LoVo (cell line): ENCODE results near the gene ANKFN1.
A peak's percentile ranks its signal among the peaks of the same experiment; 100 is the strongest.
"Not testable (repeated sequence)": the region's sequence is repeated elsewhere in the genome, so short reads cannot be mapped to it uniquely, and the experiment has no call there.

Experiments
- DNase-seq: peaks from one replicate; pipeline ENCODE4 v3.0.0-alpha.2; 2016; ENCODE audit warnings: low spot score

Gene ANKFN1

DNA sequence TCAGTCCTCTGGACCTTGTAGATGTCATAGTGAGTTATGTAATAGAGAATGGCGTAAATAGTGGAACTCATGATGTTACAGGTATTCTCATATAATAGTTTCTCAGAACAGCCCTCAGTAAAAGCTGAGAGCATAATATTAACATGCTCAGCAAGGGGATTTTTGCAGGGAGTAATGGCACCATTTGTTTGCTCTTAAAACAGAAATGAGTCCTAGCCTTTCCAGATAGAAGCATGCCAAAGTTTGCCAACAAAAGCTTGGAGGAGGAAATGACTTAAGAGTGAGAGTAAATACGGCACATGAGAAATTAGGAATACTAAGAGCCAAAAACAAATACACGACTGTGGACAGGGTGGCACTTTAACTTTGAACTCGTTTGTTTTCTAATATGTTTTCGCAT is 198.4 kb downstream of the ANKFN1 start:
- no peak for DNase-seq

DNA sequence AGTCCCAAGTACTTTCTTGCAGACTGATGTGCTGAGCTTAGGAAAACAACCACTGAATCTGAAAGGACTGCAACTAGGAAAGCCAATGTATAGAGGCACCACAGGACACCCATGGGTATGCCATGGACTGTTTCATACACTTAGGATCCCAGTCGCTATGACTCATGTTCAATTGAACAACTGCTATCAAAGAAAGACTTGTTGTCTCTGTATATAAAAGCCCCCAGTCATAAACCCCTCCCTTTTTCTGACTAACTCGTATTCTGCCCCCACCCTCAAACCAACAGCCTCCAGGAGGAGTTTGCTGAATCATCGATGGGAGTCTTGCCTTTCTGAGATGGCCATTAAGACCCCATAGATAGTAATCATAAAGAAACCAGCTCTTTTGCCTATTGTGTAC is 205.4 kb downstream of the ANKFN1 start:
- DNase-seq = peak; percentile 5

DNA sequence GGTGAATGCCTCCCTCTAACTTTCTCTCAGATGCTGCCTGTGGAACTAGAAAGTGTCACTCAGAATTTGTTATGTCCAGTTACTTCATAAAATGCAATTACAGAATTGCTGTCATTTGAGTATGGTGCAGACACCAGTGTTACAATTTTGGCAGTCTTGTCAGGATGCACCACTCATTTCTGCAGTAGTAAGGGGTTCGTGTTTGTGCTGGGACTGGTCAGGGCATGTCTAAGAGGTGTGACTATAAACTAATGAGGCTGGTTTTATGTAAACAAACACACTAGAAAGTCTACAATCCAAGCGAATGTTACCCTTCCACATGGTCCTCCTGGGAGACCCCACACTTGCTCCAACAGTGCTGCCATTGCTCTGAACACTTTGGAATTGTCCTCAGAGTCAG is 206.2 kb downstream of the ANKFN1 start:
- no peak for DNase-seq

DNA sequence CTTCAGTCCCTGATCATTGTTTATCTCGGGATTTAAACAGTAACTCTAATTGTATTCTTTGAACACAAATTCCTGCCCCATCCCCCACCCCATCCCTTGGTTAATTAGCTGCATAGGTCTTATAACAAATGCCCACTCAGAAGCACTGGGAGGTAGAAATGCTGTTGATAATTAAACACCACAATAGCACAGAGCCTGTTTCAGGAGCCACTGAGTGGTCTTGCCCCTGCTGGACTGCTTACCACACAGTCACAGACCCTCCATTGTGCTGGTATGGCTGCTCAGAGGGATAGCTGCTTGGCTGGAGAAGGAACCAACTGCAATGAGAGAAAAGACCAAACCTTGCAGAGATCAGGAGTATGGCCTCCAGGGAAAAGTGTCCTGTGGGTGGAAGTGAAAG is 214.1 kb downstream of the ANKFN1 start:
- DNase-seq = no peak

DNA sequence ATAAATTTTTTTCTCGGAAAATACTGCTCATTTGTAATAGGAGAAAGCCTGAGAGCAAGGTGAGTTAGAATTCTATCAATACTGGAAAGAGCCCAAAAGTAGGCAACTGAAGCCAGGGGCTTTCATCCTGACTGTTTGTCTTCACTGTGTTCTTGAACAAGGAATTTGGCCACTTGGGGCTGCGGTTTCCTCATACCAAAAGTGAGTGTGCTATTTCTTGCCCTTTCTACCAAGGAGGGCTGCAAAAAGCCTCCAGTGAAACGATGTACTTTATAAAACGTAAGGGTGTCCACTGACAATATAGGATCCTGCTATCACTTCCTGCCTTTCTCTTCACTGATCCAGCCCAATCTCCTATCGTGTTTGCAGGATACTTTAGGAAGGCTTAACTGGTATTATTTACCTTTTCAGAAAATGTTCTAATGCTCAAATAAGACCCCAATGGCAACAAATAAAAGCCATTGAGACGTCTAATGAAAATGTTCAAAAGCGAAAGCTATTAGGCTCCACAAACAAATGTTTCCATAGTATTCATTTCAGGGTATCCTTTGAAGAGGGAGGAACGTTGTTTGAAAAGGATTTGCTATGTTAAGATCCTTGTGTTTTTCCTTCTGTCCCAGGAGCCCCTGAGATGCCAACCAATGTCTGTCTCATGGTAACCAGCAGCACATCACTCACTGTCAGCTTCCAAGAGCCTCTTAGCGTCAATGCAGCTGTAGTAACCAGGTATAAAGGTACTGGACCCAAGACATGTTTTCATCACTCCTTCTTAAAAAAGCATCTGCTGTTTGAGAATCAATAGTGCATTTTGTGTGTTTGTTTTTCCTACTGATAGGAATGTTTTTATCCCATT is 220.9 kb downstream of the ANKFN1 start:
- no peak for DNase-seq

DNA sequence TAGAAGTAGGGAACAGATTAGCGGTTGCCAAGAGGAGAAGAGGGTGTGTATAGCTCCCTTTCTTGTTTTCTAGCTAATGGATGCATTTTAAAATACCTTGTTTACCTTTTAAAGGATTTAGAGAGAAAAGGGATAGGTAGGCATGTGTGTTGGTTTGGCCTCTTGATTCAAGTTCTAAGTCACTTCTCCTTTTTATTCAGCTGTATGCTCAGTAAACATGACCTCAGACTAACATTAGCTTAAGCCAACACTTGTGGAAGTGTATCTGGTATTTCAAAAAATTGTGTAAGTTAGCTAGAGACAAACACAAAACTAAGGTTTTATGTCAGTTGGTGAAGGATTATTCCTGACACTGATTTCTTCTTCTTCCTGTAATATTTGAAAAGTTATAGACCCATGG is 236.1 kb downstream of the ANKFN1 start:
- DNase-seq = no peak

- DNase-seq = no peak
Observed at GRCh38 chr17:56392321-56392720, 239.0 kb downstream of the ANKFN1 start.

DNA sequence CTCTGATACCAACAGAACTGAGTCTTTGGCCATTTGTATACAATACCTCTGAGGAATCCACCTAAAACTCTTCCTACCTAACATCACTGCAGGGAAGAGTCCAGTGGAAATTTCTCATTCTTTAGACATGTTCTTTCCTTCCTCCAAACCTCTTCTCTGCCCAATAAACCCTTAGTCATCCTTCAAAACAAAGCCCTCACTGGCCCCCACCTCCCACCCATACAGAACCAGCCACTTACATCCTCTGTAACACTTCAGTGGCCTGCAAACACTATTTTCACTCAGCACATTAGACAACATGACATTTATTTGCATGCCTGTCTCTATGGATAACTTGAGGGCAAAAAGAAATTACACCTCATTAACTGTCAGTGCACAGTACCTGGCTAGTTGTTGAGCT is 239.9 kb downstream of the ANKFN1 start:
- DNase-seq = no peak

- no peak for DNase-seq
Observed at GRCh38 chr17:56395787-56396186, 242.5 kb downstream of the ANKFN1 start.

GRCh38 chr17:56407086-56407485 is 253.8 kb downstream of the ANKFN1 start:
- no peak for DNase-seq

- not testable (repeated sequence) for DNase-seq
Observed at GRCh38 chr17:56412356-56412755, 259.1 kb downstream of the ANKFN1 start.

GRCh38 chr17:56416682-56417351 is 263.5 kb downstream of the ANKFN1 start:
- no peak for DNase-seq

DNA sequence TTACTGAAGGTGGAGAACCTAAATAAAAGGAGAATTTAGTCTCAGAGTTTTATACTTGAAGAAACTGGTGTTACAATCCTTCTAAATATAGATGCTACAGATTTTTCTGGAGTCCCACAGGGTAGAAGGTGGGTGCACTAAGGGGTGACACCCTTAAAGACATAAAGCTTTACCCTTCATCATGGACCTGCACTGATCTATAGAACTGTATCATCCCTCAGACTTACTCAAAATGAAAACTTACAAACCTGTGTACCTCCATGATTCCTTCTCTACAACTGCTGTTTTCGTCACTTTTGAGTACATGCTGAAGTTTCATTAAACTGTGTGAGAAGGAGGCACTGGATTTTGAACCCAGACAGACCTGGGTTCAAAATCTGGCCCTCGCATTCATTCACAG is 270.7 kb downstream of the ANKFN1 start:
- DNase-seq = no peak

DNA sequence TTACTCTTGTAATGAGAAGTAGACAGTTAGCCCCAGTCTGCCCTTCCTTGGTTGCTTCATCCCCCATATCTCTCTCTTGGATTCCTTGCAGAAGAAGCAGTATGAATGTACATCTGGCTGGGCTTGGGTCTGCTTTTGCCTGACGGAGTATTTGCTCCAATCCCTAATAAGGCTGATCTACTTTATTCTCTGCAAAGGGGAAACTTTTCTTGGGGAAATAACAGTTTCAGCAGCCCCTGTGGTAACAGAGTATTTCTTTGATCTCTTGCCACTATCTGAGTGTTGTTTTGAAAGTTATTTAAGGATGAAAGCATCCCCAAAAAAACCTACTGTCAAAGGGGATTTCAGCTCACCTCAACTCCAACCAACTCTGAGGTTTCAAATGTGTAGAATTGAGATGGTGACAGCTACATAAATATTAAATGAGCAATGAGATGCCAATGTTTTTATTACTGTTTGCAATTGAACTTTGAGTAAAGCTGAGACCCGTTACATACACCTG is 271.3 kb downstream of the ANKFN1 start:
- DNase-seq = no peak

DNA sequence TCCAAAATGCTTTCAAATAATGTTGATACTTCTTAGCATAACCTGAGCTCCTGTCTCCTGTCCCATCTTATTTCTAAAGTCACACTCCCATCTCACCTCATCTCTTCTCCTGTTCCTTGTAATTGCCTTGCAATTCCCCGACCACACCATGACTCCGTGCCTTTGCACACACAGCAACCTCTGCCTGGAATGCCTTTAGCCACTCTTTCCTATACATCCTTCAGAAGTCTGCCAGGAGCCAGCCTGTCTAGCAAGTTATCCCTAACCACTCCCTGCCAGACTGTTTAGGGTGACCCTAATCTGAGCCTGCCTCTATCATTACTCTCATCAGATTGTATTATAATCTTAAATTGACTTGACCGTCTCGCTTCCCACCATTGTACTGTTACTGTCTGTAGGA is 272.2 kb downstream of the ANKFN1 start:
- DNase-seq = no peak

DNA sequence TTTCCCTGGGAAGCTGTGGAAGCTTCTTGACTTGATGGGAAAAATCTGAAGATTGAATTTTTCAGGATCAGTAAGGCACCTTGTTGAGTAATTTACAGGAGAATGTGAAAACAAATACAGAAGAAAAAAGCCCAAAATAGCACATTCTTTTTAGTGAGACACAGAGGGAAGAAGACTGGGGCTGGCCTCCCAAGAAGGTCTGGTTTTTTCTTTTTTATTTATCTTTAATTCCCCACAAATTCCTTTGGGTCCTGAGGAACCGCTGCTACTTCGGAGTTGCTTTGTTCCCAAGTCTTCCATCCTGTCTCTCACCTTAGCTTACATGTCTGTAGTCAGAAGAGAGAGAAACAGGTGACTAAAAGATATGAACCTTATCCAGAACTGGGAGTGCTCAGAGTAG is 273.6 kb downstream of the ANKFN1 start:
- no peak for DNase-seq

- no peak for DNase-seq
Observed at GRCh38 chr17:56431736-56432135, 278.5 kb downstream of the ANKFN1 start.

DNA sequence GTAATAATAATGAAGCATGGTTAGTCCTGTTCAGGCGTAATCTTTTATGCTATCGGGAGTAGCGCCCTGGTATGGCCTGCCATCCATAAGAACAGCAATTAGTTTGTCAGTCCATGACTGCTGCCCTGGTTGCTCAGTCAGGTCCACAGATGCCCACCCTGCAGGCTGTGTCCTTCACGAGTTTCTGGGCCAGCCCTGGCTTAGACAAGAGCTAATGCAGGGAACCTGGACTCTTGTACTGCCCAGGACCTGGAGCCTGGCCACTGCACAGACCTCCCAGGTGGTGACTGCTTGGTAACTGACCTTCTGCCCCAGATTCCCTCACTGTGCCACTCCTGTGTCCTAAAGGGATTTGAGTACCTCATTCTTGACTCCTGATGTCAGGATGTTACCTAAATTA is 279.2 kb downstream of the ANKFN1 start:
- DNase-seq = no peak

- no peak for DNase-seq
Observed at GRCh38 chr17:56434610-56435009, 281.3 kb downstream of the ANKFN1 start.

- no peak for DNase-seq
Observed at GRCh38 chr17:56436142-56436541, 282.9 kb downstream of the ANKFN1 start.

DNA sequence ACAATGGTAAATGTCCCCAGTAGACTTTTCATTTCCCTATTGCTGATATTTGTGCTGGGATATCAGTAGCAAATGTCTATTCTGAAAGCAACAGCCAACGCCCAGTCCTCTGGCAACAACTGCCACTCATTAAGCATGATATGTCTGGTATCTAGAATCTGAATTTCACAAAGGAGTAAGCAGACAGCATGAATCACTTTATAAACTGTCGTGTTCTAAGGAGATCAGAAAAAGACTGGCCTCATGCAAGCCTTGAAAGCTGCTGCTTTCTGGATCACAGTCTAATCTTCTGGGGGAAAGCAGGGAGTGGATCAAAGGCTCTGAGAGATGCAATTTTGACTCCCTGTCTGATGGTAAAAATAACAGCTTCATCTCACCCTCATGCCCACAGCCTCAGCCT is 287.1 kb downstream of the ANKFN1 start:
- DNase-seq = no peak

DNA sequence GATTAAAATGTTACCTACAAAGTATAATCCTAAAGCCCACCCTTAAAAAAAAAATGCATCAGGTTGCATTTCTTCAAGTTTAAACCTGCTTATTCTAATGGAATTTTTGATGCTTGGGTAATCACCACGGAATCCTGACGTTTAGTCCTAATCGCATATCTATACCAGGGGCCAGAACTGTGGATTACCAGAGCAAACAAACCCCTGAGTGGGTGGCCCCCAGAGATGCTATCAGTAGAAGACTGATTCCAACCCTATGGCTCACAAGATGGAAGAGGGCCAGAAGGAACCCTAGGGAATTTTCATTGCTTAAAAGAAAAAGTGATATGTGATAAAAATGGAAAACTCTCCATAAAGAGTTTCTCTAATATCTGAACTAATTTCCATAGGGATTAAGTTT is 288.0 kb downstream of the ANKFN1 start:
- DNase-seq = no peak

DNA sequence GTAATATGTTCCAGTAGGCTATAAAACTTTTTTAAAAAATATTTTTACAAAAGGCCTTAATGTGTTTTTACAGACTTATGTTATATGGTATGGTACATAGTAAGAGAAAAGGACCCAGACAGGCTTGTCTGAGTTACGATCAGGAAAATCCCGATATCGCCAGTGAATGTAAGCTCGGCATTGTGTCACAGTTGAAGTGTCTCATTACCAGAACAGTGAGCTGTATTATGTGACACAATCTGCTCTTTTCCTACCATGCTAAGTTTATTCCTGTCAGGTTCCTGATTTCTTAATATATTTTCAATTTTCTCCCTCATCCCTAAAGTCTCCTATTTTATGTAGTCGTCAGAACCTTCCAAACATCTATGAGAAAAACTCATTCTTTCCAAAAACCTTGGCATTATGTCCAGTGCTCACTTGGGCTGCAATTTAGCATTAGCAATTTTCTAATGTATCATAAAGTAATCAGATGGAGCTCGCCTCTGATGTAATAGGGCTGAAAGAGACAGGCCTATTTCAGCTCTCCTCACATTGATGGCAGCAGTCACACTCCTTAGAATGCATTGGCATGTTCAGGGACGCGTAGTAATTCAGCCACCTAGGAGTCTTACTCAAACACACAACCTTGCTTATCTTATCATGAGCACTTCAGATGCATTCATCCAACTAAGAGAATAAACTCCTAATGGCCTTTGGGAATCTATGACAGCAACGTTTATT is 292.6 kb downstream of the ANKFN1 start:
- no peak for DNase-seq
